SU-DHL-6 (cell line): ENCODE measurements around the gene MUSTN1.

ENCODE experiments used
- H2AFZ ChIP-seq: fragments of 200-600 bp; sonication (generic); 2 replicates; pipeline ENCODE4 v1.6.1; 2014; ENCODE audit warnings: low read depth, mild to moderate bottlenecking, moderate library complexity, mixed read lengths, antibody characterized with exemption, low read length; ENCODE audit not compliant: severe bottlenecking
- H3F3A ChIP-seq: fragments of 200-600 bp; shearing (Covaris generic); 2 replicates; pipeline ENCODE4 v1.6.0; 2016; ENCODE audit warnings: antibody characterized with exemption, mild to moderate bottlenecking; ENCODE audit not compliant: insufficient read depth
- H3K27ac ChIP-seq: fragments of 200-600 bp; sonication (generic); 2 replicates; pipeline ENCODE4 v1.5.1; 2016; ENCODE audit warnings: low read depth, mild to moderate bottlenecking, low read length, moderate library complexity, mixed read lengths
- H3K27me3 ChIP-seq: fragments of 200-600 bp; sonication (generic), shearing (Covaris generic); 2 replicates; pipeline ENCODE4 v1.6.0; 2014; ENCODE audit warnings: mild to moderate bottlenecking, low read length
- H3K36me3 ChIP-seq: fragments of 200-600 bp; sonication (generic); 2 replicates; pipeline ENCODE4 v1.6.1; 2014; ENCODE audit warnings: mild to moderate bottlenecking, low read length, mixed read lengths
- H3K4me2 ChIP-seq: fragments of 300-600, 200-600 bp; shearing (Covaris generic), sonication (generic); 2 replicates; pipeline ENCODE4 v1.6.0; 2014; ENCODE audit warnings: low read length, low read depth, mild to moderate bottlenecking; ENCODE audit not compliant: poor library complexity, severe bottlenecking
- H3K4me3 ChIP-seq: fragments of 200-600 bp; sonication (generic); 2 replicates; pipeline ENCODE4 v1.5.1; 2014; ENCODE audit warnings: antibody characterized with exemption, low read length, mild to moderate bottlenecking, mixed read lengths; ENCODE audit not compliant: insufficient read depth, poor library complexity, severe bottlenecking
- H3K79me2 ChIP-seq: fragments of 200-600 bp; sonication (generic); 2 replicates; pipeline ENCODE4 v1.6.1; 2014; ENCODE audit warnings: mild to moderate bottlenecking, low read length, moderate library complexity; ENCODE audit not compliant: insufficient read depth
- H3K9ac ChIP-seq: fragments of 200-600 bp; sonication (generic); 2 replicates; pipeline ENCODE4 v1.7.0; 2014; ENCODE audit warnings: mild to moderate bottlenecking, low read length
- H3K9me2 ChIP-seq: fragments of 200-600 bp; sonication (generic); replicated peaks from 2 replicates; pipeline ENCODE4 v1.6.1; 2014; ENCODE audit warnings: low read length; ENCODE audit not compliant: insufficient read depth
- H3K9me3 ChIP-seq: fragments of 200-600 bp; sonication (generic); 2 replicates; pipeline ENCODE4 v1.6.1; 2014; ENCODE audit warnings: low read length, mixed read lengths; ENCODE audit not compliant: insufficient read depth
- H4K20me1 ChIP-seq: fragments of 200-600 bp; sonication (generic); 2 replicates; pipeline ENCODE4 v1.6.1; 2014; ENCODE audit warnings: low read depth, mild to moderate bottlenecking, antibody characterized with exemption, low read length, moderate library complexity, mixed read lengths
- CTCF ChIP-seq: fragments of 200-600 bp; sonication (generic); IDR thresholded peaks from one replicate; pipeline ENCODE4 v1.5.1; 2017; ENCODE audit warnings: antibody characterized with exemption, mild to moderate bottlenecking, low read length, moderate library complexity; ENCODE audit not compliant: insufficient read depth, poor library complexity, severe bottlenecking
- EZH2phosphoT487 ChIP-seq: fragments of 200-600 bp; sonication (generic), shearing (Covaris generic); conservative IDR thresholded peaks from 2 replicates; pipeline ENCODE4 v1.6.1; 2018; ENCODE audit warnings: mild to moderate bottlenecking, antibody characterized with exemption, low read length, moderate library complexity, mixed read lengths

MUSTN1 gene

GRCh38 chr3:52800079-52800478 is 34.7 kb downstream of the MUSTN1 start:
- no peaks in the 10 kb centered on the region for H3K27me3 ChIP-seq
- no peaks in the 10 kb centered on the region for H3K9me2 ChIP-seq
- no peaks in the 10 kb centered on the region for H4K20me1 ChIP-seq
- no peaks in the 10 kb centered on the region for H3K79me2 ChIP-seq
- no peak overlapping the region for H3K4me3 ChIP-seq
- TF ChIP-seq EZH2phosphoT487 = no peak
- TF ChIP-seq CTCF = no peak
- no peaks in the 10 kb centered on the region for H3F3A ChIP-seq
- no peak overlapping the region for H3K4me2 ChIP-seq
- no peaks in the 10 kb centered on the region for H3K9me3 ChIP-seq
- H3K27ac ChIP-seq = no peak overlapping the region
- no peak overlapping the region for H3K9ac ChIP-seq
- H2AFZ ChIP-seq = no peak overlapping the region
- H3K36me3 ChIP-seq = no peaks in the 10 kb centered on the region

GRCh38 chr3:52798978-52799476 is 35.8 kb downstream of the MUSTN1 start:
- Histone ChIP-seq H2AFZ (no peak overlapping the region), H3K27ac (no peak overlapping the region), H3K4me3 (no peak overlapping the region), H3K36me3 (no peaks in the 10 kb centered on the region), H4K20me1 (no peaks in the 10 kb centered on the region), H3K9ac (no peak overlapping the region), H3K9me3 (no peaks in the 10 kb centered on the region), H3K79me2 (no peaks in the 10 kb centered on the region), H3K9me2 (no peaks in the 10 kb centered on the region), H3F3A (no peaks in the 10 kb centered on the region), H3K27me3 (no peaks in the 10 kb centered on the region), H3K4me2 (no peak overlapping the region)
- no peak for TF ChIP-seq EZH2phosphoT487
- peak; percentile 43 for TF ChIP-seq CTCF

GRCh38 chr3:52798376-52798977 is 36.3 kb downstream of the MUSTN1 start:
- no peak for TF ChIP-seq EZH2phosphoT487
- TF ChIP-seq CTCF = no peak
- Histone ChIP-seq H3K9me2 (no peaks in the 10 kb centered on the region), H3K36me3 (no peaks in the 10 kb centered on the region), H4K20me1 (no peaks in the 10 kb centered on the region), H3K27me3 (no peaks in the 10 kb centered on the region), H3F3A (no peaks in the 10 kb centered on the region), H3K9me3 (no peaks in the 10 kb centered on the region), H2AFZ (no peak overlapping the region), H3K27ac (no peak overlapping the region), H3K79me2 (no peaks in the 10 kb centered on the region), H3K4me2 (no peak overlapping the region), H3K9ac (no peak overlapping the region), H3K4me3 (no peak overlapping the region)
